GM19043 (cell line): ENCODE measurements around the gene SEC14L6.
A peak's percentile ranks its signal among the peaks of the same experiment; 100 is the strongest.
"Not testable (repeated sequence)": the region's sequence is repeated elsewhere in the genome, so short reads cannot be mapped to it uniquely, and the experiment has no call there.

Experiments used
- ATAC-seq: cut with Tn5 transposase; IDR thresholded peaks from one replicate; pipeline ENCODE4 v1.9.1; 2021; ENCODE audit warnings: low read depth; ENCODE audit not compliant: unreplicated experiment

The SEC14L6 gene

GRCh38 chr22:30546616-30547015 lies at the start of gene SEC14L6:
Gene SEC14L6 (minus strand): TSS chr22:30546741. CDS start chr22:30546682, 59 bp downstream.
- ATAC-seq = no peak

- ATAC-seq = no peak
Observed at GRCh38 chr22:30596199-30596598, 49.7 kb upstream of the SEC14L6 start.

GRCh38 chr22:30592360-30592713 lies 45.8 kb upstream of the SEC14L6 start:
- ATAC-seq = not testable (repeated sequence)

GRCh38 chr22:30591588-30592359 lies 45.2 kb upstream of the SEC14L6 start, which contains the start of gene PES1:
Gene PES1 (minus strand): TSS chr22:30591910. CDS start chr22:30591833, 77 bp downstream.
- peak; percentile 93 for ATAC-seq

GRCh38 chr22:30591191-30591587 lies 44.6 kb upstream of the SEC14L6 start:
- ATAC-seq = no peak

- no peak for ATAC-seq
Observed at GRCh38 chr22:30586414-30586813, 39.9 kb upstream of the SEC14L6 start.

GRCh38 chr22:30584441-30584840 lies 37.9 kb upstream of the SEC14L6 start:
- no peak for ATAC-seq

GRCh38 chr22:30582788-30583545 lies 36.4 kb upstream of the SEC14L6 start:
- ATAC-seq = no peak

- ATAC-seq = no peak
Observed at GRCh38 chr22:30582051-30582450, 35.5 kb upstream of the SEC14L6 start.

GRCh38 chr22:30580896-30581295 lies 34.4 kb upstream of the SEC14L6 start:
- no peak for ATAC-seq

GRCh38 chr22:30578481-30578880 lies 31.9 kb upstream of the SEC14L6 start:
- no peak for ATAC-seq

GRCh38 chr22:30575859-30576258 lies 29.3 kb upstream of the SEC14L6 start:
- ATAC-seq = no peak

GRCh38 chr22:30574997-30575671 lies 28.6 kb upstream of the SEC14L6 start:
- ATAC-seq = no peak

- ATAC-seq = no peak
Observed at GRCh38 chr22:30574095-30574981, 27.8 kb upstream of the SEC14L6 start, which contains the start of gene GAL3ST1. Gene GAL3ST1 (minus strand): TSS chr22:30574665. CDS start chr22:30557392, 17,273 bp downstream.

GRCh38 chr22:30573594-30574094 lies 27.1 kb upstream of the SEC14L6 start:
- ATAC-seq = no peak

GRCh38 chr22:30572840-30573593 lies 26.5 kb upstream of the SEC14L6 start:
- ATAC-seq = no peak

- ATAC-seq = no peak
Observed at GRCh38 chr22:30572210-30572609, 25.7 kb upstream of the SEC14L6 start.

GRCh38 chr22:30569674-30570202 lies 23.2 kb upstream of the SEC14L6 start:
- ATAC-seq = no peak
